Naive thymus-derived CD8-positive, alpha-beta T cell (primary cell): ENCODE results near the gene SRPRB. TPM values are rescaled to one million over a fixed set of nuclear protein-coding genes. Genes with fewer than 3 reads are reported as not detected.

ENCODE experiments used
- ATAC-seq, 2 donors: fragments of 150-1000 bp; cut with Tn5 transposase in 1 of 2; sonication (Bioruptor Pico), chemical (Tn5 transposase) in 1 of 2; 1 replicate in 1 of 2; 2 replicates in 1 of 2; pipeline ENCODE4 v1.10.0; 2021; ENCODE audit warnings: mild to moderate bottlenecking in 2 of 2, moderate library complexity in 2 of 2
- POLR2A ChIA-PET: fragments of 350-600 bp; sonication (Branson Sonifier 250); formaldehyde crosslinking; loops from one replicate; lab custom pipeline; 2021; ENCODE audit warnings: antibody characterized with exemption; lab: Charles Lee
- DNase-seq, 10 donors: peaks; one replicate each; pipeline versions ENCODE4 v3.0.0 to v3.0.0-alpha.2; 2020 to 2022
- H3K27ac Mint-ChIP-seq, 10 donors: one replicate each; pipeline ENCODE4 v1.8.0; 2020 to 2022; ENCODE audit warnings: mild to moderate bottlenecking in 10 of 10, mixed read lengths in 10 of 10, moderate library complexity in 4 of 10, inconsistent platforms in 1 of 10
- H3K27me3 Mint-ChIP-seq, 5 donors: one replicate each; pipeline ENCODE4 v1.8.0; 2021 to 2022; ENCODE audit warnings: mixed read lengths in 5 of 5
- H3K36me3 Mint-ChIP-seq, 3 donors: one replicate each; pipeline ENCODE4 v1.8.0; 2020 to 2022; ENCODE audit warnings: mixed read lengths in 3 of 3, mild to moderate bottlenecking in 2 of 3, inconsistent platforms in 1 of 3
- H3K4me1 Mint-ChIP-seq, 4 donors: one replicate each; pipeline ENCODE4 v1.8.0; 2021 to 2022; ENCODE audit warnings: mixed read lengths in 4 of 4
- H3K4me3 Mint-ChIP-seq, 10 donors: one replicate each; pipeline ENCODE4 v1.8.0; 2020 to 2022; ENCODE audit warnings: mild to moderate bottlenecking in 10 of 10, mixed read lengths in 10 of 10, moderate library complexity in 6 of 10, inconsistent platforms in 1 of 10
- H3K9me3 Mint-ChIP-seq, 9 donors: one replicate each; pipeline ENCODE4 v1.8.0; 2020 to 2022; ENCODE audit warnings: mixed read lengths in 9 of 9, mild to moderate bottlenecking in 3 of 9, inconsistent platforms in 1 of 9, moderate library complexity in 1 of 9
- polyA plus RNA-seq, 3 donors: library from polyadenylated mRNA; unstranded; fragments of 300-500 nt; fragmentation: Illumina TruSeq; gene quantifications; one replicate each; pipeline ENCODE4 v1.2.3, GENCODE V29; 2021
- total RNA-seq, 8 experiments: library from RNA in 2 of 8; stranded (reverse) in 2 of 8; gene quantifications; one replicate each; pipeline ENCODE4 v1.2.3 and lab custom pipeline; 2021 to 2026

Gene SRPRB
- total and polyA plus RNA-seq, 5 experiments from 2014 or later = 34.4 to 48.7 (median 38.2) TPM

DNA sequence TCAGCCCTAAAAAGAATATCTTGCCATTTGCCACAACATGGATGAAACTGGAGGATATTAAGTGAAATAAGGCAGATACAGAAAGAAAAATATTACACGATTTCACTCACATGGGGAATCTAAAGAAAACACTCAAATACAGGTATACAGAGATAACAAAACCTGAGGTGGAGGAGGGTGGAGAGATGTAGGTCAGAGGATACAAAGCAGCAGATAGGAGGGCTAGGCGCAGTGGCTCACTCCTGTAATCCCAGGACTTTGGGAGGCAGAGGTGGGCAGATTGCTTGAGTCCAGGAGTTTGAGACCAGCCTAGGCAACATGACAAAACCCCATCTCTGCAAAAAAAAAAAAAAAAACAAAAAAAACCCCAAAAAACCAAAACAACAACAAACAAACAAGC is 23.2 kb upstream of the SRPRB start:
- Mint-ChIP-seq H3K4me3 (no peak overlapping the region), H3K9me3 (peaks cover 0 to 3% (median 0%) of the 10 kb centered on the region in 9 donors), H3K27me3 (peaks cover 11 to 48% (median 24%) of the 10 kb centered on the region in 5 donors), H3K27ac (no peak overlapping the region), H3K36me3 (no peaks in the 10 kb centered on the region), H3K4me1 (no peaks in the 10 kb centered on the region)
- DNase-seq (no peak), ATAC-seq (no peak)
- POLR2A ChIA-PET = no interaction called here

DNA sequence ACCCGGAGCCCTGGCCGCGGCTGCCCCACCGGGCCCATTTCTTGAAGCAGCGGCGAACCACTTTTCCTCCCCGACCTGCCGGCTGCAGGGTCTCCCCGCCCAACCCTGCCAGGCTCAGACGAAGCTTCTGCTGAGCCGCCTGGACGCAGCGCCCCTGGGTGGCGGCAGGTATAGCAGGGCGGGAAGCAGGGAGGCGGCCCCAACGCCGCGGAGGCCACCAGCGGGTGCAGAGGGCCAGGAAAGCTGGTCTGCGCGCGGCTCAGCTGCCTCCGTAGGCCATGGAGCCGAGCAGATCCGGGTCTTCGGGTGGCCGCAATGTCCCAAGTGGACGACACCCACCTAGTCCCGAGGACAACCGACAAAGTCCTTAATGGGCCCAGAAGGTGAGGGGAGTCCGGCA is 21.9 kb upstream of the SRPRB start:
- no peak overlapping the region for H3K4me3 Mint-ChIP-seq
- no peak for DNase-seq
- peaks cover 10 to 45% (median 21%) of the 10 kb centered on the region in 5 donors for H3K27me3 Mint-ChIP-seq
- H3K9me3 Mint-ChIP-seq = peaks cover 0 to 3% (median 0%) of the 10 kb centered on the region in 9 donors
- H3K36me3 Mint-ChIP-seq = no peaks in the 10 kb centered on the region
- no peak for ATAC-seq
- no peaks in the 10 kb centered on the region for H3K4me1 Mint-ChIP-seq
- POLR2A ChIA-PET = no interaction called here
- H3K27ac Mint-ChIP-seq = no peak overlapping the region

GRCh38 chr3:133788024-133788423 is 17.6 kb upstream of the SRPRB start:
- ATAC-seq = no peak
- no peak for DNase-seq
- peaks cover 2 to 14% (median 11%) of the 10 kb centered on the region in 9 donors for H3K9me3 Mint-ChIP-seq
- H3K27ac Mint-ChIP-seq = no peak overlapping the region
- POLR2A ChIA-PET = no interaction called here
- H3K4me3 Mint-ChIP-seq = no peak overlapping the region
- peaks cover 0 to 13% (median 5%) of the 10 kb centered on the region in 3 donors for H3K36me3 Mint-ChIP-seq
- peaks cover 4 to 21% (median 11%) of the 10 kb centered on the region in 5 donors for H3K27me3 Mint-ChIP-seq
- H3K4me1 Mint-ChIP-seq = no peaks in the 10 kb centered on the region

GRCh38 chr3:133792171-133792763 is 13.3 kb upstream of the SRPRB start:
- Mint-ChIP-seq H3K27ac (no peak overlapping the region), H3K4me3 (no peak overlapping the region), H3K27me3 (peaks cover 7 to 36% (median 15%) of the 10 kb centered on the region in 5 donors), H3K9me3 (peaks cover 4 to 17% (median 11%) of the 10 kb centered on the region in 9 donors), H3K4me1 (no peaks in the 10 kb centered on the region), H3K36me3 (peaks cover 0 to 15% (median 9%) of the 10 kb centered on the region in 3 donors)
- DNase-seq (no peak), ATAC-seq (no peak)
- POLR2A ChIA-PET = no interaction called here

DNA sequence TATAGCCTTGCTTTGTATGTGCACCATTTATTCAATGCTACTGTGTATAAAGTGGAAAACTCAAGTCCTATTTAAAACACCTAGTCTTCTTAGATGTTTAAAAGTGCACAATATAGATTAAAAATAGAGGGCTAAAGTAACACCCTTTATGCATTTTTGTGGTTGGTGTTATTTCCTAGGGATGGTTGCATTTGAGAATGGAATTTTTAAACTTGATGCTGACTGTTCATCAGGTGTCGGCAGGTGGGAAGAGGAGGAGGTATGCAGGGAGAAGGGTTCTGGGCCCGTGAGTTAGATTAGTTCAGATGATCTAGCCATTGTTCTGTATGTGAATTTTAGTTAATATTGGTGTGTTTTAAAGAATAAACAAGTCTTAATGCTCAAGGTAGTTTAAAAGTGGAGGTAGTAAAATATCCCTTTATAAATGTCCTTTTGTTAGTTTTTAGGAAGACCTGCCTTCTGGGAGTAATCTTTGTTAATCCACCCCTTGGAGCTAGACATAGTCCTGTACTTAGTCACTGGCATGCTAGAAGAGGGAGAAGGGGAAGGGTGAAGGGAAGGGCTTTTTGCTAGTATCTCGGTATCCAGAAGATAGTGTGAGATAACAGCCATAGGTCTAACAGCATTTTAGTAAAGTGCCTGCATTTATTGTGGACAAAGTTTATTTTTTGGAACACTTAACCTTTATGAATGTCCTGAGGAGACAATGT is 8.1 kb upstream of the SRPRB start:
- Mint-ChIP-seq H3K36me3 (peaks cover 0 to 9% (median 6%) of the 10 kb centered on the region in 3 donors), H3K27me3 (peaks cover 11 to 29% (median 27%) of the 10 kb centered on the region in 5 donors), H3K27ac (no peak overlapping the region), H3K9me3 (peaks cover 4 to 10% (median 6%) of the 10 kb centered on the region in 9 donors), H3K4me1 (no peaks in the 10 kb centered on the region), H3K4me3 (no peak overlapping the region)
- DNase-seq (no peak), ATAC-seq (no peak)
- POLR2A ChIA-PET = no interaction called here

GRCh38 chr3:133799794-133800585 is 5.6 kb upstream of the SRPRB start:
- ATAC-seq = no peak
- Mint-ChIP-seq H3K36me3 (peaks cover 0 to 6% (median 0%) of the 10 kb centered on the region in 3 donors), H3K4me1 (peaks cover 0 to 2% (median under 1%) of the 10 kb centered on the region in 4 donors), H3K9me3 (peaks cover 0 to 2% (median 0%) of the 10 kb centered on the region in 9 donors), H3K4me3 (no peak overlapping the region), H3K27me3 (peaks cover 11 to 28% (median 27%) of the 10 kb centered on the region in 5 donors), H3K27ac (no peak overlapping the region)
- POLR2A ChIA-PET = no interaction called here
- no peak for DNase-seq

DNA sequence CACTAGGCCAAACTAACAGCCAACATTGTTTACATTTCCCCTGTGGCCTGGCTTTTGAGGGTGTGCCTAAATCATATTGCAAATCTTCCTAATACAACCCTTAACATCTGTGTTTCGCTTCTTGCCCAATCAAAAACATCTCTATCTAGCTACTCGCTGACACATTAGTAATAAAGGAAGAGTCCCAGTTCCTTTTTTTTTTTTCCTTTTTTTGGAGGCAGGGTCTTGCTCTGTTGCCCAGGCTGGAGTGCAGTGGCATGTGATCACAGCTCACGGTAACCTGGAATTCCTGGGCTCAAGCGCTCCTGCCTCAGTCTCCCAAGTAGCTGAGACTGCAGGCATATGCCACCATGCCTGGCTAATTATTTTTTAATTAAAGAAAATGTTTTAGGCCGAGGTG is 2.1 kb upstream of the SRPRB start:
- Mint-ChIP-seq H3K9me3 (no peaks in the 10 kb centered on the region), H3K4me1 (peaks cover 6 to 30% (median 22%) of the 10 kb centered on the region in 4 donors), H3K4me3 (no peak overlapping the region), H3K36me3 (peaks cover 0 to 10% (median 6%) of the 10 kb centered on the region in 3 donors), H3K27me3 (peaks cover 0 to 17% (median 7%) of the 10 kb centered on the region in 5 donors), H3K27ac (no peak overlapping the region)
- no peak for DNase-seq
- POLR2A ChIA-PET = no interaction called here
- ATAC-seq = no peak

GRCh38 chr3:133804896-133805295 is 719 bp upstream of the SRPRB start:
- POLR2A ChIA-PET = interaction anchor here (0.6 kb wide), 1 partner anchor 332 kb away, joined by 5 read pairs; no protein-coding TSS in a partner anchor
- peaks cover 0 to 14% (median 3%) of the 10 kb centered on the region in 5 donors for H3K27me3 Mint-ChIP-seq
- DNase-seq (no peak), ATAC-seq (no peak)
- peaks cover 6 to 37% (median 26%) of the 10 kb centered on the region in 4 donors for H3K4me1 Mint-ChIP-seq
- H3K27ac Mint-ChIP-seq = peak overlapping the region; percentile 85 to 99 (median 97)
- H3K36me3 Mint-ChIP-seq = peaks cover 0 to 21% (median 6%) of the 10 kb centered on the region in 3 donors
- no peaks in the 10 kb centered on the region for H3K9me3 Mint-ChIP-seq
- peak overlapping the region; percentile 92 to 99 (median 96) for H3K4me3 Mint-ChIP-seq

DNA sequence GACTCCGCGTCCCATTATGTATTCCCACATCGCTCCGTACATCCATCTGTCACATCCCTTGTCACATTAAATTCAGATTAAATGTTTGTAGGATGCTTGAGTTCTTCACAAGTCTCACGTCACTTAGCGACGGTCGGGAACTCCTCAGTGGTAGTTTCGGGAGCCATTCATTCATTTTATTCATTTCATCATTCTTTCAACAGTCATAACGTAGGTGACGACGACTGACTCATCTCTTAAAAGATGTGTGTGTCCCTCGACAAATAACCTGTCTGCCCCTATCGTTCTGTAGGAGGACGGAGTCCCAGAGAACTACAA is 272 bp upstream of the SRPRB start:
- H3K27me3 Mint-ChIP-seq = peaks cover 0 to 11% (median 3%) of the 10 kb centered on the region in 5 donors
- H3K9me3 Mint-ChIP-seq = no peaks in the 10 kb centered on the region
- peak overlapping the region; percentile 92 to 99 (median 96) for H3K4me3 Mint-ChIP-seq
- DNase-seq (no peak), ATAC-seq (no peak)
- H3K4me1 Mint-ChIP-seq = peaks cover 6 to 41% (median 28%) of the 10 kb centered on the region in 4 donors
- POLR2A ChIA-PET = no interaction called here
- peaks cover 0 to 25% (median 6%) of the 10 kb centered on the region in 3 donors for H3K36me3 Mint-ChIP-seq
- peak overlapping the region; percentile 85 to 99 (median 97) for H3K27ac Mint-ChIP-seq

GRCh38 chr3:133812872-133813271 is 7.3 kb downstream of the SRPRB start:
- H3K27ac Mint-ChIP-seq = peak overlapping the region in 3 of 10 donors; percentile 37 to 72 (median 54)
- POLR2A ChIA-PET = no interaction called here
- DNase-seq (no peak), ATAC-seq (no peak)
- no peaks in the 10 kb centered on the region for H3K27me3 Mint-ChIP-seq
- H3K36me3 Mint-ChIP-seq = peaks cover 11 to 93% (median 19%) of the 10 kb centered on the region in 3 donors
- no peaks in the 10 kb centered on the region for H3K9me3 Mint-ChIP-seq
- H3K4me1 Mint-ChIP-seq = peaks cover 12 to 44% (median 23%) of the 10 kb centered on the region in 4 donors
- no peak overlapping the region for H3K4me3 Mint-ChIP-seq

- no peaks in the 10 kb centered on the region for H3K27me3 Mint-ChIP-seq
- POLR2A ChIA-PET = no interaction called here
Observed at GRCh38 chr3:133815386-133815785, 9.8 kb downstream of the SRPRB start.

GRCh38 chr3:133820129-133820528 is 14.5 kb downstream of the SRPRB start:
- DNase-seq (no peak), ATAC-seq (no peak)
- Mint-ChIP-seq H3K27ac (peak overlapping the region in 1 of 10 donors; percentile 51), H3K36me3 (peaks cover 0 to 89% (median 24%) of the 10 kb centered on the region in 3 donors), H3K9me3 (no peaks in the 10 kb centered on the region), H3K27me3 (no peaks in the 10 kb centered on the region), H3K4me3 (no peak overlapping the region), H3K4me1 (peaks cover 0 to 7% (median 2%) of the 10 kb centered on the region in 4 donors)
- POLR2A ChIA-PET = no interaction called here

More at GRCh38 chr3:133815386-133815785, 9.8 kb downstream of the SRPRB start:
- Mint-ChIP-seq H3K4me3 (no peak overlapping the region), H3K4me1 (peaks cover 3 to 29% (median 20%) of the 10 kb centered on the region in 4 donors), H3K9me3 (no peaks in the 10 kb centered on the region), H3K27ac (peak overlapping the region in 2 of 10 donors; percentile 2 to 36), H3K36me3 (peaks cover 11 to 90% (median 22%) of the 10 kb centered on the region in 3 donors)
- DNase-seq (no peak), ATAC-seq (no peak)
